Colonic mucosa (tissue), 4 donors: ENCODE results near the gene TACC2. TPM values are rescaled to one million over a fixed set of nuclear protein-coding genes. Genes with fewer than 3 reads are reported as not detected.
A peak's percentile ranks its signal among the peaks of the same experiment; 100 is the strongest.

Experiments
- DNase-seq: peaks from one replicate; pipeline ENCODE4 v3.0.0-alpha.2; 2020
- H3K27ac ChIP-seq: fragments of 200-600 bp; one replicate; pipeline ENCODE4 v1.8.0; 2021
- H3K27me3 ChIP-seq: fragments of 200-600 bp; one replicate; pipeline ENCODE4 v1.8.0; 2021
- H3K36me3 ChIP-seq: fragments of 200-600 bp; one replicate; pipeline ENCODE4 v1.8.0; 2021
- H3K4me1 ChIP-seq: fragments of 200-600 bp; one replicate; pipeline ENCODE4 v1.8.0; 2021; ENCODE audit warnings: mild to moderate bottlenecking
- H3K4me3 ChIP-seq: fragments of 200-600 bp; one replicate; pipeline ENCODE4 v1.8.0; 2021
- H3K9ac ChIP-seq, 2 donors: one replicate each; pipeline ENCODE4 v1.7.0; 2013; ENCODE audit warnings: control low read depth in 2 of 2, low read depth in 2 of 2, low read length in 2 of 2
- H3K9me3 ChIP-seq: fragments of 200-600 bp; one replicate; pipeline ENCODE4 v1.8.0; 2021
- intact Hi-C: fragments of 100-400 bp; cut with DNase I; formaldehyde crosslinking; loops from one replicate; pipeline ENCODE4 v1.14.1; 2022
- total RNA-seq, 2 donors: library from RNA; stranded (reverse); fragmentation: NEBNext Ultra II Directional in 1 of 2; extraction: Animal tissue kit (Norgen Biotek cat#: 25700) in 1 of 2; gene quantifications; one replicate each; pipeline ENCODE4 v1.2.1, GENCODE V29; 2021
- TF ChIP-seq, protein P1 (sequence below): fragments of 200-600 bp; IDR thresholded peaks from one replicate; pipeline ENCODE4 v1.8.0; 2022; ENCODE audit warnings: antibody characterized with exemption, mild to moderate bottlenecking
- donor health status: healthy.
- donor health status: DM: no; HTN: no; CAD: no.
- donor health status: DM: no; HTN: no; CAD: no.

The TACC2 gene
- total RNA-seq, 2 donors from 2014 or later, result 90.0 to 93.2 TPM

DNA sequence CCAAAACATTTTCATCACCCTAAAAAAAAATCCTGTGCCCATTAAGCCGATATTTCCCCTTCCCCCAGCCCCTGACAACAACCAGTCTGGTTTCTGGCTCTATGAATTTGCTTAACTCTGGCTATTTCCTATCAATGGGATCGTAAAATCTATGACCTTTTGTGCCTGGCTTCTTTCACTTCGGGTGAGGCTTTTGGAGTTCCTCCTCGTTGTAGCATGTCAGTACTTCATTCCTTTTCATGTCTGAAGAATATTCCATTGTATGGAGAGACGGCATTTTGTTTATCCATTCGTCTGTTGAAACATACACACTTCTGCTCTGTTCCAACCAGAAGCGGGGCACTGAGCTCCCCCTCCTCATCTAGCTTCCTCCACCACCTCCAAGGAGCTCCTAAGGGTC, 29.5 kb downstream of the TACC2 start:
- Histone ChIP-seq H3K4me3 (peak overlapping the region; percentile 32), H3K36me3 (no peaks in the 10 kb centered on the region), H3K9me3 (no peaks in the 10 kb centered on the region), H3K9ac (peak overlapping the region; percentile 65 to 84), H3K27ac (peak overlapping the region; percentile 90), H3K4me1 (no peaks in the 10 kb centered on the region), H3K27me3 (no peaks in the 10 kb centered on the region)
- intact Hi-C loops, result no loop called here
- TF ChIP-seq, protein P1, sequence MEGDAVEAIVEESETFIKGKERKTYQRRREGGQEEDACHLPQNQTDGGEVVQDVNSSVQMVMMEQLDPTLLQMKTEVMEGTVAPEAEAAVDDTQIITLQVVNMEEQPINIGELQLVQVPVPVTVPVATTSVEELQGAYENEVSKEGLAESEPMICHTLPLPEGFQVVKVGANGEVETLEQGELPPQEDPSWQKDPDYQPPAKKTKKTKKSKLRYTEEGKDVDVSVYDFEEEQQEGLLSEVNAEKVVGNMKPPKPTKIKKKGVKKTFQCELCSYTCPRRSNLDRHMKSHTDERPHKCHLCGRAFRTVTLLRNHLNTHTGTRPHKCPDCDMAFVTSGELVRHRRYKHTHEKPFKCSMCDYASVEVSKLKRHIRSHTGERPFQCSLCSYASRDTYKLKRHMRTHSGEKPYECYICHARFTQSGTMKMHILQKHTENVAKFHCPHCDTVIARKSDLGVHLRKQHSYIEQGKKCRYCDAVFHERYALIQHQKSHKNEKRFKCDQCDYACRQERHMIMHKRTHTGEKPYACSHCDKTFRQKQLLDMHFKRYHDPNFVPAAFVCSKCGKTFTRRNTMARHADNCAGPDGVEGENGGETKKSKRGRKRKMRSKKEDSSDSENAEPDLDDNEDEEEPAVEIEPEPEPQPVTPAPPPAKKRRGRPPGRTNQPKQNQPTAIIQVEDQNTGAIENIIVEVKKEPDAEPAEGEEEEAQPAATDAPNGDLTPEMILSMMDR, result no peak
- DNase-seq, result no peak

DNA sequence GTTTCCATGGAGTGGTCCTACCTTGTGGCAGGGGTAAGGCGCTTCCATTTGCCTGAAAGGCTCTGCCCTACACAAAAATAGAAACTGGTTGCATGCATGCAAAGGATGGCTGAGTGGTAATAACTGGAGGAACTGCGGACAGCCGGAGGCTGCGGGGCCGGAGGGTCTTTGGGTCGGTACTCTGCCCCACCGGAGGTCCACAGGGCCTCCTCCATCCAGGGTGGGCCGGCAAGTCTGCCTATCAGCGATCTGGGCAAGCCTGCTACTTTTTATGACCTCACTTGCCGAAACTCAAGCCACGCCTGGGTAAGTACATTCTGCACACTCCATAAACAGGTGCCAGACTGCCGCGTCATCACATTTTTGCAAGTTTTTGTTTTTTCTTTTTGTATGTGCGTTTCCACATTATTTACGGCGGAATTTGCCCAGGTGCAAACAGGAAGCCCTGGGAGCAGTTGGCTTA, 30.0 kb downstream of the TACC2 start:
- Histone ChIP-seq H3K27me3 (no peaks in the 10 kb centered on the region), H3K4me3 (peak overlapping the region; percentile 32), H3K27ac (peak overlapping the region; percentile 90), H3K4me1 (no peaks in the 10 kb centered on the region), H3K36me3 (no peaks in the 10 kb centered on the region), H3K9me3 (no peaks in the 10 kb centered on the region), H3K9ac (peak overlapping the region; percentile 65 to 84)
- intact Hi-C loops, result no loop called here
- DNase-seq, result peak; percentile 79
- TF ChIP-seq, protein P1, result no peak

DNA sequence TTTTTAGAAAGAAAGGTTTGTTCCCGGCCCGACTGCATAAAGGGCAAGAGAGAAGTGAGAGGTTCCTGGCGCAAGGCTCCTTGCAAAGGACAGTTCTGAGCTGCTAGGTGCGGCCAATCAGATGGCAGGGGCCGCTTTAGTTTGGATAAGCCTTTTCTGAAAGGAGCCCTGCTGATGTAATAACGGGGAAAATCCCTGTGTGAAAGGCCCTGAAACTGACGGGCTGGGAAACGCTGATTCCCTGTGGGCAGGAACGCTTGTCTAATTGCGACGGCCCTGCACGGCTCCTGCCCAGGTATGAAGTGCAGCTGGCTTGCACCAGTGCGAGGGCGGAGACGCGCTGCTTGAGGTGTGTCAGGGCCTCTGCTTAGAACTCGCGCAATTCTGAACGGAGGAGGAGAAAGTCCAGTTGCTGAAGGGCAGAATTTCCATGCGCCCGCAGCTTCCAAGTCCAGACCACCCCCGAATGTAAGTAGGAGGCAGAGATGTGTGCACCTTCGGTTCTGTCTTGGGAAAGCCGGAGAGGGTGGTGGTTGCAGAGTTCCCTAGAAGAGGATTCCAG, 30.5 kb downstream of the TACC2 start:
- TF ChIP-seq, protein P1, result no peak
- H3K4me1 ChIP-seq, result no peaks in the 10 kb centered on the region
- peak overlapping the region; percentile 90 for H3K27ac ChIP-seq
- peak overlapping the region; percentile 32 for H3K4me3 ChIP-seq
- peak overlapping the region; percentile 54 to 84 for H3K9ac ChIP-seq
- intact Hi-C loops, result no loop called here
- H3K9me3 ChIP-seq, result no peaks in the 10 kb centered on the region
- peak; percentile 91 for DNase-seq
- H3K27me3 ChIP-seq, result no peaks in the 10 kb centered on the region
- H3K36me3 ChIP-seq, result no peaks in the 10 kb centered on the region

DNA sequence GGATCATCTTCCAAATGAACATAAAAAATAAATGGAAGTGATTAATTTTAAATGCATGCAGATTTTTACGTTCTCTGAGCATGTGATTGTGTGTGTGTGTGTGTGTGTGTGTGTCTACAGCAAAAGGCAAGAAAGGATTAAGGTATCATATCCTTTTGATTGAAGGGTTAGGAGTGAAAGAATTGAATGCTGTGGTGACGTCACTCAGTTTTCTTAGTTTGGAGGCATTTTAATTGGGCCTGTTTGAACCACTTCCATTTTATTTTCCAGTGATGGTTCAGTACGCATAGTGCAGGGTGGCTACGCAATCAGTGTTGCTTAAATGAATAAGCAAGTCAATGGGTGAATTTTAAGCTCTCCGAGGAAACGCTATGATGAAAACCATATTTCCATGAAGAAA, 31.3 kb downstream of the TACC2 start:
- peak overlapping the region; percentile 90 for H3K27ac ChIP-seq
- H3K9me3 ChIP-seq, result no peaks in the 10 kb centered on the region
- TF ChIP-seq, protein P1, result no peak
- intact Hi-C loops, result no loop called here
- no peaks in the 10 kb centered on the region for H3K27me3 ChIP-seq
- H3K9ac ChIP-seq, result peak overlapping the region in 1 of 2 donors; percentile 84
- no peaks in the 10 kb centered on the region for H3K36me3 ChIP-seq
- no peak for DNase-seq
- H3K4me1 ChIP-seq, result no peaks in the 10 kb centered on the region
- peak overlapping the region; percentile 32 for H3K4me3 ChIP-seq

DNA sequence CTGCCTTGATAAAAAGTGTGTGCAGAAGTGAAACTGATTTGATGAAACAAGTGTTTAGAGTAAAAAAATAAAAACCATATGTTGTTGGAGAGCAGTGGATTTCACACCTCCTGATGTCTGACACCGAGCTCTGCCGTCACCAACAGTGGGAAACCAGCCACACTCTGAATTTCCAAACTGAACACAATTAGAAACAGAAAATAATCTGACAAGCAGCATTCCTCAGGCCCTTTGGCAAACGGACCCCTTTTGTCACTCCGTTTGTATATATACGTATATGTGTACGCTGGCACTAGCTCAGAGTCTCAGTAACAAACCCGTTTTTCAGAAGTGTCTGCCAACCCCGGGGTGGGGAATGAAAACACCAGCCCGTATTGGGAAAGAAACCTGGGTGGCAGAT, 32.4 kb downstream of the TACC2 start:
- intact Hi-C loops, result no loop called here
- no peak for DNase-seq
- H3K9ac ChIP-seq, result no peak overlapping the region

More for the DNA sequence above, 32.4 kb downstream of the TACC2 start:
- H3K4me1 ChIP-seq, result no peaks in the 10 kb centered on the region
- H3K9me3 ChIP-seq, result no peaks in the 10 kb centered on the region
- TF ChIP-seq, protein P1, result no peak
- H3K27ac ChIP-seq, result no peak overlapping the region
- no peak overlapping the region for H3K4me3 ChIP-seq
- H3K27me3 ChIP-seq, result no peaks in the 10 kb centered on the region
- H3K36me3 ChIP-seq, result no peaks in the 10 kb centered on the region
